Fibroblast of lung (primary cell): ENCODE data around the gene MTMR3.

Experiments used
- EZH2 ChIP-seq: IDR thresholded peaks from 2 replicates; pipeline ENCODE4 v1.5.1; 2012; ENCODE audit warnings: low read length, control low read depth, mild to moderate bottlenecking; ENCODE audit errors: missing control alignments
- TF ChIP-seq, protein P1 (sequence below), 2 donors: IDR thresholded peaks in 1 of 2; conservative IDR thresholded peaks in 1 of 2; 1 replicate in 1 of 2; 2 replicates in 1 of 2; pipeline ENCODE4 v1.5.1; 2011 to 2012; ENCODE audit warnings: low read length in 2 of 2, control low read depth in 1 of 2, inconsistent platforms in 1 of 2, low read depth in 1 of 2, mild to moderate bottlenecking in 1 of 2

DNA sequence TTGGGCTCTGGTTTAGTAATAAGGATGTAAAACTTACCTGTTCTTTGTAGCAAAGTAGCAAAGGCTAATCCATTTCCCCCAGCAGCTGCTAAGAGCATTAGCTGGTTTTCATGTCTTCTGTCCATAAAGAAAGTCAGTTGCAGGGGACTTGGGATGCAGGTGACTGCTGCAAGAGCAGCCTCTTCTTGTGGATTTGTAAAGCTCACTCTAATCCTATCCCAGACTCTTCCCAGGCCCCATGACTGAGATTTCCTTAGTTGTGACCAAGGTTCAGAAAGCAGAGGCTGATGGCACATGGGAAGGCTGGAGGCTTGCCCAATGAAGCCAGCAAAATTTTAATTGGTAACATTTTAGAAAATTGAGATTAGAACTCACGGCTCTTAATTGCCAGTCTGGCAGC is 102.9 kb downstream of the MTMR3 start:
- TF ChIP-seq, protein P1, sequence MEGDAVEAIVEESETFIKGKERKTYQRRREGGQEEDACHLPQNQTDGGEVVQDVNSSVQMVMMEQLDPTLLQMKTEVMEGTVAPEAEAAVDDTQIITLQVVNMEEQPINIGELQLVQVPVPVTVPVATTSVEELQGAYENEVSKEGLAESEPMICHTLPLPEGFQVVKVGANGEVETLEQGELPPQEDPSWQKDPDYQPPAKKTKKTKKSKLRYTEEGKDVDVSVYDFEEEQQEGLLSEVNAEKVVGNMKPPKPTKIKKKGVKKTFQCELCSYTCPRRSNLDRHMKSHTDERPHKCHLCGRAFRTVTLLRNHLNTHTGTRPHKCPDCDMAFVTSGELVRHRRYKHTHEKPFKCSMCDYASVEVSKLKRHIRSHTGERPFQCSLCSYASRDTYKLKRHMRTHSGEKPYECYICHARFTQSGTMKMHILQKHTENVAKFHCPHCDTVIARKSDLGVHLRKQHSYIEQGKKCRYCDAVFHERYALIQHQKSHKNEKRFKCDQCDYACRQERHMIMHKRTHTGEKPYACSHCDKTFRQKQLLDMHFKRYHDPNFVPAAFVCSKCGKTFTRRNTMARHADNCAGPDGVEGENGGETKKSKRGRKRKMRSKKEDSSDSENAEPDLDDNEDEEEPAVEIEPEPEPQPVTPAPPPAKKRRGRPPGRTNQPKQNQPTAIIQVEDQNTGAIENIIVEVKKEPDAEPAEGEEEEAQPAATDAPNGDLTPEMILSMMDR (conservative IDR thresholded peaks at IDR 0.05 in 1 of 2, IDR thresholded peaks at IDR 0.05 in 1 of 2; ENCODE audit: low read depth in 1 of 2, low read length in 2 of 2), result no peak
- no peak for TF ChIP-seq EZH2
